ENCODE results near the gene SCARF1.

SCARF1 gene

GRCh38 chr17:1627182-1627981, 18.1 kb downstream of the SCARF1 start:
- DNase-seq = no peak

GRCh38 chr17:1626333-1626732, 19.2 kb downstream of the SCARF1 start:
- no peak for DNase-seq

DNA sequence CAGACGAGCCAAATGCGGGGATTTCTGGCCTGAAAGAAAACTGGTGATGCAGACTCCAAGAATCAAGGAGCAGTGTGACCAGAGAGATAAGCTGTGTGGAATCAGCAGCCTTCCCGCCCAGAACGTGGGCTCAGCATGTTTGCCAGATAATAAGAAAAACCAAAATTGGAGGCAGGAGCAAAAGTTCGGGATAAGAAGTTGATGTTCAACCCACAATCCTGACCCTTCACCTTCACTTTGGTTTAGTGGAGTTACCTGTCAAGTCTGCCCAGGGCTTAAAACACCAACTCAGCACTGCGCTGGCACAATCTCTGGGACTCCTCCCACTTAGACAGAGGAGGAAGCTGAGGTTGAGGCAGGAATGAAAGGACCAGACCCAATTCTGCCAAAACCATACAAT, 20.0 kb downstream of the SCARF1 start:
- no peak for DNase-seq

- no peak for DNase-seq
Observed at GRCh38 chr17:1625053-1625452, 20.5 kb downstream of the SCARF1 start.

- DNase-seq = no peak
Observed at GRCh38 chr17:1624650-1625049, 20.9 kb downstream of the SCARF1 start.

GRCh38 chr17:1623057-1623630, 22.4 kb downstream of the SCARF1 start:
- DNase-seq = no peak

GRCh38 chr17:1621273-1621954, 24.1 kb downstream of the SCARF1 start:
- DNase-seq = no peak

- no peak for DNase-seq
Observed at GRCh38 chr17:1620486-1620885, 25.0 kb downstream of the SCARF1 start.

DNA sequence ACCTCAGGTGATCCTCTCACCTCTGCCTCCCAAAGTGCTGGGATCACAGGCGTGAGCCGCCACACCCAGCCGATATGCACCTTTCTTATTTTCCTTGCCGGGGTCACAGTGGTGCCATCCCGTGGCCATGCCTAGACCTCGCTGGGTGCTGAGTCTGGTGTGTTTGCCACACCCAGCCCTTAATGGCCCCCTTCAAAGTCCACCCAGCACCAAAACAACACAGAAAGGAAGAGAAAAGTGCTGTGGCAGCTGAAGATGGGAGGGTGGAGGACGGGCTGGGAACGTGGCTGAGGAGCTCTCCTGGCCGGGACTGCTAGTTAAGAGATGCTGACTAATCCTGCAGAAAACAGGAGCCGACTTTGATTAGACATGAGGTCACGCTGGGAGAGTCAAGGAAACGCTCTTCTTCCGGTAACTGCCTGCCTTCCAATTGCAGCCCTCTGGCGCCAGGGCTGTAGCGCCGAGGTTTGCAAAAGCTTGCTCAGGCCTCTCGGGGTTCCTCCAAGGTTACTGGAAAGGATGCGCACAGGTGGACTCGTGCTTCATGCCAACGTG, 27.8 kb downstream of the SCARF1 start:
- no peak for DNase-seq

DNA sequence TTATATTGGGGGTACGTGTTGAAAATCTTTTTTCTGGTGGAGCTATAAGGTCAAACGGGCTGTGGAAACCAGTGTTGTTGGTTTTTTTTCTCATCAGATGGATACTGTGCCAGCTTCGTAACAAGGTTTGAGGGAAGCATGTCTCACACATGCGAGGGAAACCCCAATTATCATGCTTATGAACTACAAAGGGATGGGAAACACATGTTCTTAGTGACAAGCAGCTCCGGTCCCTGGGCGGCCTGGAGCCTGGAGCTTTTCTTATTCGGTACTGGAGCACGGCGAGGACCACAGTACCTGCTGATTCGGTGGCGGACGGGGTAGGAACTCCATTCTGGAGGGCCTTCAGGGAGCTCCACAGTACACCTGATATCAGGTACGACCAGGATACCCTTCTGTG, 29.4 kb downstream of the SCARF1 start:
- no peak for DNase-seq

- DNase-seq = no peak
Observed at GRCh38 chr17:1612400-1612799, 33.1 kb downstream of the SCARF1 start.

- no peak for DNase-seq
Observed at GRCh38 chr17:1611715-1612114, 33.8 kb downstream of the SCARF1 start.

GRCh38 chr17:1608676-1609075, 36.9 kb downstream of the SCARF1 start:
- DNase-seq = no peak

- DNase-seq = no peak
Observed at GRCh38 chr17:1607971-1608320, 37.6 kb downstream of the SCARF1 start.

DNA sequence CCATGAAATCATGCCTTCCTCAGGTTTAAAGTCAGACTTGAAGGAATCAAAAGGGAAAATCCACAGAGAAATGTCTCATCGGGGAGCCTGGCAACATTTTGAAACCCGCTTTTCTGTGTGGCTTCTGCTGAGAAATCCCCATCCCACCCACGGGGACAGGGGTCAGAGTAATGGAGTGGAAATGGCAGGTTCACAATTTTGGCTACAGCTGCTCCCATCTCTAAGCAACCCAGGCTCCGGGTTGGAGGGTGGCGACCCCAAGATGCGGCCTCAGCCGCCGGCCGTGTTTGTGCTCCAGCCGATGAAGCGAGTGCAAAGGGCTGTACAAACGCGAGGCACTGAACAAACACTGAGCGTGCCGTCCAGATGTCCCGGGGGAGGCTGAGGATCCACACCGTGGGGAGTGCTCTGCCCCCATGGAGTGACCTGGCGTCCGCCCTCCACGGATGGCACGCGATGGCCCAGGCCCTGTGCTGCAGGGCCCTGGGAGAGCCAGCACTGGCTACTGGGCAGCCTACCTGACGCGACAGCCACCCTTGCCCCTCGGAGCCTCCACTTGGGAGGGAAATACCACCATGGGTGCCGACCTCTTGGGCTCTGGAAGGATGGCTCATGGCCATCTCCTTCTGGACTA, 39.1 kb downstream of the SCARF1 start:
- DNase-seq = no peak

- DNase-seq = no peak
Observed at GRCh38 chr17:1605681-1606351, 39.7 kb downstream of the SCARF1 start.

GRCh38 chr17:1604831-1605528, 40.6 kb downstream of the SCARF1 start:
- no peak for DNase-seq

DNA sequence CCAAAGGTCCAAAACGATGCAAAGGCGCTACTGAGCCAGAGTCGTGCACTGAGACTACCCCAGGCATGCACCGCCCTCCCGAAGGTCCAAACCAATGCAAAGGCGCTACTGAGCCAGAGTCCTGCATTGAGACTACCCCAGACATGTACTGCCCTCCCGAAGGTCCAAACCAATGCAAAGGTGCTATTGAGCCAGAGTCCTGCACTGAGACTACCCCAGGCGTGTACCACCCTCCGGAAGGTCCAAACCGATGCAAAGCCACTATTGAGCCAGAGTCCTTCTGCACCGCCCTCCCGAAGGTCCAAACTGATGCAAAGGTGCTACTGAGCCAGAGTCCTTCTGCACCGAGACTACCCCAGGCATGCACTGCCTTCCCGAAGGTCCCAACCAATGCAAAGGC, 44.0 kb downstream of the SCARF1 start:
- no peak for DNase-seq

GRCh38 chr17:1598399-1599095, 47.0 kb downstream of the SCARF1 start:
- DNase-seq = no peak

GRCh38 chr17:1597861-1598342, 47.6 kb downstream of the SCARF1 start:
- DNase-seq = no peak

GRCh38 chr17:1593630-1593931, 52.0 kb downstream of the SCARF1 start:
- no peak for DNase-seq

Data from DMS153 (cell line).